GM10266 (cell line): ENCODE measurements around the gene GLIS1.

Experiments
- DNase-seq: peaks from one replicate; pipeline ENCODE4 v3.0.0; 2012; ENCODE audit errors: extremely low spot score
- CTCF ChIP-seq: IDR thresholded peaks from 2 replicates; pipeline ENCODE4 v1.5.1; 2012; ENCODE audit warnings: mild to moderate bottlenecking, low read depth; ENCODE audit not compliant: control insufficient read depth, insufficient read depth; ENCODE audit errors: missing control alignments

Gene GLIS1

GRCh38 chr1:53589043-53589887 is 149.7 kb downstream of the GLIS1 start:
- no peak for TF ChIP-seq CTCF
- DNase-seq, result no peak

GRCh38 chr1:53588053-53588779 is 150.7 kb downstream of the GLIS1 start:
- no peak for TF ChIP-seq CTCF
- DNase-seq, result no peak

GRCh38 chr1:53587252-53587988 is 151.5 kb downstream of the GLIS1 start:
- TF ChIP-seq CTCF, result no peak
- no peak for DNase-seq

DNA sequence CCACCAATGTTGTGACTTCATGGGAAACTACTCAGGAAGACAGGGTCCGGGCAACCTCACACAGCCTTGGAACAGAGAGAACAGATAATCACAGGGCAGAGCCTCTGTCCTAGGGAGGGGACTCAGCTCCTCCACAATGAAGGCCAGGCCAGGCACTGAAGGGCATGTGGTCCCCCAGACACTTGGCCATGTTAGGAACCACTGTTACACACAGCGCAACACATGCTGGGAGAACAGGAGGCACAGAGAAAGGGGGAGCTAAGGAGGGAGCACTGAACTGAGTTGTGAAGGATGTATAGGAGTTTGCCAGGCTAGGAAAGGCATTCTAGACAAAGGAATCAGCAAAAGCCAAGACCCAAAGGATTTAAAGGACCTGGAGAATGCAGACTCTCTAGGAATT is 152.2 kb downstream of the GLIS1 start:
- DNase-seq, result no peak
- no peak for TF ChIP-seq CTCF

- no peak for TF ChIP-seq CTCF
- DNase-seq, result no peak
Measured at GRCh38 chr1:53585565-53585964, 153.4 kb downstream of the GLIS1 start.

GRCh38 chr1:53585129-53585528 is 153.8 kb downstream of the GLIS1 start:
- DNase-seq, result no peak
- no peak for TF ChIP-seq CTCF
